ENCODE results near the gene PHEX. TPM values are rescaled to one million over a fixed set of nuclear protein-coding genes. Genes with fewer than 3 reads are reported as not detected.
A peak's percentile ranks its signal among the peaks of the same experiment; 100 is the strongest.

The PHEX gene
- total RNA-seq, 6 experiments from 2014 or later, result 0.05 to 0.10 (median 0.07) TPM

DNA sequence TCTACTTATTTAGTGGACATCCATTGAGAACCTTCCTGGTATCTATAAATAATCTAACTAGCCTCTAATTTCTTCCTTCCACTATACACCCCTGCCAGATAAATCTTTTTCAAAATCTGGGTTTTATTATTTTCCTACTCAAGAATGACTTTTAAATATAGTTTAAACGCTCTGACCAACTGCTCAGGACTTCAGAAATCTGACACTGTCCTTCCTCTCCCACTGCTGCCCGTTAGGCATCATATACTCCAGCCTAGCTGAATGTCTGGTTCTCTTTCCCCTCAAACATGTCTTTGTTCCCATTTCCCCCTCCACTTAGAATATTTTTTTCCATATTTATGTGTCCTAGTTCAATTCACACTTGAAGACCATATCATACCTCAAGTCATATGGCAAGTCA lies 205.4 kb downstream of the PHEX start:
- TF ChIP-seq, protein P1, sequence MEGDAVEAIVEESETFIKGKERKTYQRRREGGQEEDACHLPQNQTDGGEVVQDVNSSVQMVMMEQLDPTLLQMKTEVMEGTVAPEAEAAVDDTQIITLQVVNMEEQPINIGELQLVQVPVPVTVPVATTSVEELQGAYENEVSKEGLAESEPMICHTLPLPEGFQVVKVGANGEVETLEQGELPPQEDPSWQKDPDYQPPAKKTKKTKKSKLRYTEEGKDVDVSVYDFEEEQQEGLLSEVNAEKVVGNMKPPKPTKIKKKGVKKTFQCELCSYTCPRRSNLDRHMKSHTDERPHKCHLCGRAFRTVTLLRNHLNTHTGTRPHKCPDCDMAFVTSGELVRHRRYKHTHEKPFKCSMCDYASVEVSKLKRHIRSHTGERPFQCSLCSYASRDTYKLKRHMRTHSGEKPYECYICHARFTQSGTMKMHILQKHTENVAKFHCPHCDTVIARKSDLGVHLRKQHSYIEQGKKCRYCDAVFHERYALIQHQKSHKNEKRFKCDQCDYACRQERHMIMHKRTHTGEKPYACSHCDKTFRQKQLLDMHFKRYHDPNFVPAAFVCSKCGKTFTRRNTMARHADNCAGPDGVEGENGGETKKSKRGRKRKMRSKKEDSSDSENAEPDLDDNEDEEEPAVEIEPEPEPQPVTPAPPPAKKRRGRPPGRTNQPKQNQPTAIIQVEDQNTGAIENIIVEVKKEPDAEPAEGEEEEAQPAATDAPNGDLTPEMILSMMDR (IDR thresholded peaks at IDR 0.05), result no peak
- DNase-seq, result no peak
- H3K27ac Mint-ChIP-seq, result peak overlapping the region; percentile 64; the same call in 1 of the 2 replicates
- H3K9me3 Mint-ChIP-seq, result peaks cover 4% of the 10 kb centered on the region; the same call in 1 of the 2 replicates
- peaks cover 2% of the 10 kb centered on the region; the same call in 1 of the 2 replicates for H3K27me3 Mint-ChIP-seq (ENCODE audit: insufficient read depth)
- no peaks in the 10 kb centered on the region for H3K36me3 Mint-ChIP-seq (ENCODE audit: low read depth)
- peak overlapping the region; percentile 34; the same call in 1 of the 2 replicates for H3K4me3 Mint-ChIP-seq
- H3K4me1 Mint-ChIP-seq (ENCODE audit: low read depth), result peaks cover 13% of the 10 kb centered on the region

DNA sequence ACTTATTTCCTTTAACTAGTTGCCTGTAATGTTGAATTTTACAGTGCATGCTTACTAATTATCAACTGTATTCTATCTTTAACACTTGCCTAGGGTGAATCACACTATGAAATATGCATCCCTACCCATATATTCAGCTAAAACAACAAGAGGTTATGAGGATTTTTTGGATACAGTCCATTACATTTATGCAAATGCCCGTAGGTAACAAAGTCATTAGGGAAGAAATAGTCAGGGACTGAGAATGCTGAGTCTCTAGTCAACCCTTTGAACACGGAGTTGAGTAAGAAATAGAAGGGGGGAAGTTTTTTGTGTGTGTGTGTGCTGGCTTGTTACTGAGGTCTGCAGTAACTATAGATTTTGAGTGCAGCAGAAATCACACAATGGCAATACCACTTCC lies 214.5 kb downstream of the PHEX start:
- peaks cover 50% of the 10 kb centered on the region for H3K4me1 Mint-ChIP-seq (ENCODE audit: low read depth)
- no peaks in the 10 kb centered on the region for H3K27me3 Mint-ChIP-seq (ENCODE audit: insufficient read depth)
- H3K4me3 Mint-ChIP-seq, result peak overlapping the region; percentile 30; the same call in 1 of the 2 replicates
- peak; percentile 65 for DNase-seq
- no peaks in the 10 kb centered on the region for H3K9me3 Mint-ChIP-seq
- no peaks in the 10 kb centered on the region for H3K36me3 Mint-ChIP-seq (ENCODE audit: low read depth)
- peak overlapping the region; percentile 59 for H3K27ac Mint-ChIP-seq
- TF ChIP-seq, protein P1 (IDR thresholded peaks at IDR 0.05), result no peak

DNA sequence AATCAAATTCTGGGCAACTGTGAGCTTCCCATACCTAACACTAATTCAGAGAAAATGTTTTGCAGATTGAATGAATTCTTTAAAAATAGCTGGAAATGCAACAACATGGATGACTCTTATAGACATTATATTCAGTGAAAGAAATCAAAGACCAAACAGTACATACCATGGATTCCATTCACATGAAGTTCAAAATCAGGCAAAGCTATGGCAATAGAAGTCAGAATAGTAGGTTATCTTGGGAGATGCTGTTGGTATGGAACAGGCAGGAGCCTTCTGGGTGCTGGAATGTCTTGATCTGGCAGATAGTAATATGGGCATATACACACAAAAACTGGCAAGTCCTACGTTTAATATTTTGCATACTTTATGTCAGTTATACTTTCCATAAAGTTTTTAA lies 215.0 kb downstream of the PHEX start:
- H3K9me3 Mint-ChIP-seq, result no peaks in the 10 kb centered on the region
- no peaks in the 10 kb centered on the region for H3K27me3 Mint-ChIP-seq (ENCODE audit: insufficient read depth)
- DNase-seq, result peak; percentile 35
- H3K27ac Mint-ChIP-seq, result peak overlapping the region; percentile 66
- H3K4me3 Mint-ChIP-seq, result peak overlapping the region; percentile 53
- TF ChIP-seq, protein P1 (IDR thresholded peaks at IDR 0.05), result no peak
- H3K36me3 Mint-ChIP-seq (ENCODE audit: low read depth), result no peaks in the 10 kb centered on the region
- H3K4me1 Mint-ChIP-seq (ENCODE audit: low read depth), result peaks cover 50% of the 10 kb centered on the region

DNA sequence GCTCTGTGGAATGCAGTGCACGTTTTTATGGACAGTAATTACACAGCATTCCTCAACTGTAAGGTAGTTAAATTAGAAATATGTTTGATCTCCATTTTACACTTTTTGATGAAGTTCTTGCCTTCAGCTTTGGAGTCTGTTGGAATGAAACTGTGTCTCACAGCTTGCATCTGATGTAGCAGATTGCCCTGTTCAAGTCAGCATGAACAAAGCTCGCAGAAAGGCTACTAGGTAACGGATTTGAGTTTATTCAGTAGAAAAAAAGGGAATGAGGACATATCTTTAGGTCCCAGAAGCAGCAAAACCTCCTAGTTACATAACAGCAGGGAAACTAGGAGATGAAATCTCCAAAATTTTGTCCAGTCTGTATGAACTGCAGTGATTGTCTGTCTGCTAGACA lies 216.3 kb downstream of the PHEX start:
- no peak for DNase-seq
- H3K36me3 Mint-ChIP-seq (ENCODE audit: low read depth), result no peaks in the 10 kb centered on the region
- H3K27ac Mint-ChIP-seq, result no peak overlapping the region
- no peaks in the 10 kb centered on the region for H3K9me3 Mint-ChIP-seq
- H3K4me3 Mint-ChIP-seq, result no peak overlapping the region
- no peaks in the 10 kb centered on the region for H3K27me3 Mint-ChIP-seq (ENCODE audit: insufficient read depth)
- peaks cover 46% of the 10 kb centered on the region for H3K4me1 Mint-ChIP-seq (ENCODE audit: low read depth)
- TF ChIP-seq, protein P1 (IDR thresholded peaks at IDR 0.05), result no peak

DNA sequence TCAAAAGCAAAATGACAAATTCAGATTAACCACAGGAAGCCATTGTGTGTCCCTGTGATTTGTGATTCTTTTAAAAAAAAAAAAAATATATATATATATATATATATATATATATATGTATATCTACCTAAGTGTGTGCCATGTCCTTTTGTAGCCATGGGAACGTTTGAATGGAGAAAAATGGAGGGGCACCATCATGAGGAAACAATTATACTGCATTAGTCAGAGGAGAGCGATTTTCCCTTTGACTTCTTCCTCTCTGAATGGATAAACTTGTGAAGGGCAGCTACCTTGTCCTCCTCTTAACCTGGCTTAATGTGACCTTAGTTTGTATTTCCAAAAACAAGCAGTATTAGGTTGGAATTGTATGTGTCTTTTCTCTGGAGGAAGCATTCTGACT lies 217.2 kb downstream of the PHEX start:
- Mint-ChIP-seq H3K27me3 (ENCODE audit: insufficient read depth) (no peaks in the 10 kb centered on the region), H3K4me3 (no peak overlapping the region), H3K36me3 (ENCODE audit: low read depth) (no peaks in the 10 kb centered on the region)

More for the DNA sequence above, 217.2 kb downstream of the PHEX start:
- H3K9me3 Mint-ChIP-seq, result no peaks in the 10 kb centered on the region
- DNase-seq, result no peak
- peaks cover 46% of the 10 kb centered on the region for H3K4me1 Mint-ChIP-seq (ENCODE audit: low read depth)
- TF ChIP-seq, protein P1 (IDR thresholded peaks at IDR 0.05), result no peak
- H3K27ac Mint-ChIP-seq, result no peak overlapping the region

Measured in HFFc6 (cell line).